ENCODE results near the gene SHF. TPM values are rescaled to one million over a fixed set of nuclear protein-coding genes. Genes with fewer than 3 reads are reported as not detected.

The SHF gene
- total RNA-seq, 2 experiments from 2014 or later: 19.8 to 23.5 TPM

DNA sequence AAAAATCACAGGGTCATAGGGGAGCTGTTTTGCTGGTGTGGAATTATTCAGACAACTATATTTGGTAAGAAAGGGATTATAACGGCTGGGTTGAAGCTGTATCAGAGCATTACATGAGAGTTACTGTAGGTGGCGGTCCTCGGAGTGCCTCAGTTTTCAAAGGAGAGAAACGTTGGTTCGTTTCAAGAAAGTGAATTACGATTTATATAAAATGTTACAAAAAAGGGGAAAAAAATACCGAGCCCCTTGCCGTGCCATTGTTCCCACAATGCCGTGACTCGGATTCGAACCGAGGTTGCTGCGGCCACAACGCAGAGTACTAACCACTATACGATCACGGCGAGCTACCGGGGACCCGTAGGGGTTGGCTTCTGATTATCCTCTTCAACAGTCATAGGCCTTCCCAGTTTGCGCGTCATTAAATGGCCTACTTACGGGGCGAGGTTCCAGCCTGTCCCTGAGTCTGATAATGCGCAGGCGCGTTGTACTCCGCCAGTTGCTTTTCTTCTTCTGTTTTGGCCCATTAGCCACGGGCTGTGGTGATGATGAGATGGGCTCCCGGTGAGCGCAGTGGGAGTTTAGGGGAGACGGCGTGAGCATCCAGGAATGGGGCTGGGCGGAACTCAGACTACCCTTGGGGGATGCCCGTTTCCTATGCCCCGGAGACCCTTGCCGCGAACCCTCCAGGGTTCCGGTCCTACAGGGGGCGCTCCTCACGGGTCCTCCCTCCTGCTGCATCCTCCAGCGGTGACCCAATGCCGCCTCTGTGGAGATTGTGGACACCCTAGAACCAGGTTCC, 10.8 kb upstream of the SHF start:
- Mint-ChIP-seq H3K4me3 (no peak overlapping the region), H3K36me3 (ENCODE audit: low read depth) (no peaks in the 10 kb centered on the region), H3K4me1 (ENCODE audit: low read depth) (peaks cover 8% of the 10 kb centered on the region), H3K27ac (no peak overlapping the region), H3K27me3 (peaks cover 3% of the 10 kb centered on the region), H3K9me3 (no peaks in the 10 kb centered on the region)
- ChIA-PET CTCF (interaction anchor here (0.6 to 3.2 kb wide), 16 partner anchors 9 to 259 kb away, joined by 3 to 29 read pairs (median 6); partner anchors contain the start of gene SHF), POLR2A (interaction anchor here (0.7 to 7.4 kb wide), 7 partner anchors 11 to 232 kb away, joined by 3 to 85 read pairs (median 3); partner anchors contain the start of gene SHF)
- DNase-seq: peak; percentile 95
- peak; percentile 68 for TF ChIP-seq CTCF (IDR thresholded peaks at IDR 0.05)
- ATAC-seq: peak; percentile 66
- intact Hi-C loops (cut with micrococcal nuclease): no loop called here

- POLR2A ChIA-PET: interaction anchor here (1.1 to 7.4 kb wide), 3 partner anchors 10 to 205 kb away, joined by 3 to 85 read pairs (median 51); partner anchors contain the start of gene SHF
- ATAC-seq (no peak), DNase-seq (no peak)
- peak overlapping the region; percentile 72 for H3K27ac Mint-ChIP-seq
- peaks cover 8% of the 10 kb centered on the region for H3K4me1 Mint-ChIP-seq (ENCODE audit: low read depth)
- H3K27me3 Mint-ChIP-seq: peaks cover 3% of the 10 kb centered on the region
- H3K36me3 Mint-ChIP-seq (ENCODE audit: low read depth): no peaks in the 10 kb centered on the region
- no peak overlapping the region for H3K4me3 Mint-ChIP-seq
- no peaks in the 10 kb centered on the region for H3K9me3 Mint-ChIP-seq
- intact Hi-C loops (cut with micrococcal nuclease): no loop called here
- TF ChIP-seq CTCF (IDR thresholded peaks at IDR 0.05): no peak
- CTCF ChIA-PET: interaction anchor here (1.0 to 2.9 kb wide), 10 partner anchors 8 to 205 kb away, joined by 3 to 18 read pairs (median 6); partner anchors contain the start of gene SHF
These were observed 9.7 kb upstream of the SHF start for GRCh38 chr15:45197512-45197911.

- Mint-ChIP-seq H3K9me3 (no peaks in the 10 kb centered on the region), H3K4me1 (ENCODE audit: low read depth) (peaks cover 28% of the 10 kb centered on the region), H3K4me3 (no peak overlapping the region), H3K27ac (no peak overlapping the region), H3K27me3 (no peaks in the 10 kb centered on the region), H3K36me3 (ENCODE audit: low read depth) (no peaks in the 10 kb centered on the region)
- TF ChIP-seq CTCF (IDR thresholded peaks at IDR 0.05): no peak
- peak; percentile 11 for ATAC-seq
- ChIA-PET CTCF (interaction anchor here (0.9 to 3.6 kb wide), 9 partner anchors 9 to 69 kb away, joined by 3 to 18 read pairs (median 3); no protein-coding TSS in a partner anchor), POLR2A (interaction anchor here (0.5 to 7.6 kb wide), 7 partner anchors 8 to 215 kb away, joined by 3 to 85 read pairs (median 4); a partner anchor contains a TSS)
- DNase-seq: no peak
- intact Hi-C loops (cut with micrococcal nuclease): no loop called here
These were observed 230 bp downstream of the SHF start for GRCh38 chr15:45187578-45187893.

GRCh38 chr15:45186771-45187577, 792 bp downstream of the SHF start:
- intact Hi-C loops (cut with micrococcal nuclease): no loop called here
- no peak for DNase-seq
- H3K9me3 Mint-ChIP-seq: no peaks in the 10 kb centered on the region
- H3K4me1 Mint-ChIP-seq (ENCODE audit: low read depth): peaks cover 31% of the 10 kb centered on the region
- no peak for TF ChIP-seq CTCF (IDR thresholded peaks at IDR 0.05)
- peak overlapping the region; percentile 55 for H3K27ac Mint-ChIP-seq
- H3K36me3 Mint-ChIP-seq (ENCODE audit: low read depth): no peaks in the 10 kb centered on the region
- CTCF ChIA-PET: interaction anchor here (1.2 to 13.1 kb wide), 6 partner anchors 8 to 21 kb away, joined by 3 to 131 read pairs (median 8); no protein-coding TSS in a partner anchor
- POLR2A ChIA-PET: interaction anchor here (0.5 to 7.6 kb wide), 6 partner anchors 9 to 216 kb away, joined by 3 to 85 read pairs (median 8); a partner anchor contains a TSS
- H3K4me3 Mint-ChIP-seq: peak overlapping the region; percentile 77
- no peak for ATAC-seq
- H3K27me3 Mint-ChIP-seq: no peaks in the 10 kb centered on the region

Data from activated CD8-positive, alpha-beta T cell treated with anti-CD3 and anti-CD28 coated beads for 36 hours (primary cell).